Hematopoietic multipotent progenitor cell treated with erythropoietin and hydrocortisone succinate and interleukin-3 and kit ligand, for 6 days (in vitro differentiated cells): ENCODE data around the gene NELFB.
A peak's percentile ranks its signal among the peaks of the same experiment; 100 is the strongest.

Source experiments
- DNase-seq: peaks from one replicate; pipeline ENCODE4 v3.0.0-alpha.2; 2015

Gene NELFB

DNA sequence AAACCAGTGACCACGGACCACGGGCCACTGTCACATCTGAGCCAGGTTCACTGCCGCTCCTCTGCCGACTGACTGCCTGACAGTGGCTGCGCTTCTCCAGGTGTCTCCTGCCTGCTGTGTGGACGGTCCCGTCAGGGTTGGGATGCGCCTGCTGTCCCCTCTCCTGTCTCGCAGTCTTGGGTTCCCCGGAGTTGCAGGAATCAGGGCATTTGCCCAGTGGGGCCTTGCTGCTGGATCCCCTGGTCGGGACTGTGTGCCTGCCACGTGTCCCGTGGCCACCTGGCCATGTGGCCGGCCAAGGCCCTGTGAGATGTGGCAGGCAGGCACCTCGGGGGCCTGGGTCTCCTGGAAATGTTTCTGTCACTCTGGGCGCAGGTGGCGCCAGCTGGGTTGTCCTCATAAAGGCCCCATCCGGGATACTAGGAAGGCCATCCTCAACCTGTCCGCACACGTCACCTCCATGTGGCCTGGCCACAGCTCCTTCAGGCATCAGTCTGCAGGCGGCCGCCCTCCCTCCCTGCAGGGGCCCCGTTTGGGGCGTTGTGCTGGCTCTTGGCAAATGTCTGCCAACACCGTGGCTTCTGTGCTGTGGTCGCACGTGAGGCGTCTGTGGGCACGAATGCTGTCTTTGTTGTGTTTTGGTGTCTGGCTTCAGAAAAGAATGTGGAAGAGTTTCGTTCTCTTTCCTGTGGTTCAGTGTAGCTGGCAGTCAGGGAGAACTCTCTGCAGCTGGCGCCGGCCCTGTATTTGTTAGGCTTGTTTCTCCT is 16.0 kb downstream of the NELFB start:
- peak; percentile 47 for DNase-seq

DNA sequence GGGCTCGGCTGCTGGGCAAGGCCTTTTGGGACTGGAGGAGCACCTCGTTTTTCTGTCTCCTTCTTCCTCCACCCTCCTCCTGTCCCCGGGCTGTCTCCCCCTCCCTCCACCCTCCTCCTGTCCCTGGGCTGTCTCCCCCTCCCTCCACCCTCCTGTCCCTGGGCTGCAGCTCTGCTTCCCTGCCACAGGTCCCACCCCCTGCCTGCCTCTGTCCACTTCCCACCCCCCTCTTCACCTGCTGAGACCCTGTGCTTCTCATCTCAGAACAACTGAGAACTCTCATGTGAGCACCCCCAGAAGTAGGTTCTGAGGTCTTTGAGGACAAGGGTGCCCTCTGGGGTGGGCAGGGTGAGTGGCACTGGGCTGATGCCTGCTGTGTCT is 16.6 kb downstream of the NELFB start:
- DNase-seq, result no peak

DNA sequence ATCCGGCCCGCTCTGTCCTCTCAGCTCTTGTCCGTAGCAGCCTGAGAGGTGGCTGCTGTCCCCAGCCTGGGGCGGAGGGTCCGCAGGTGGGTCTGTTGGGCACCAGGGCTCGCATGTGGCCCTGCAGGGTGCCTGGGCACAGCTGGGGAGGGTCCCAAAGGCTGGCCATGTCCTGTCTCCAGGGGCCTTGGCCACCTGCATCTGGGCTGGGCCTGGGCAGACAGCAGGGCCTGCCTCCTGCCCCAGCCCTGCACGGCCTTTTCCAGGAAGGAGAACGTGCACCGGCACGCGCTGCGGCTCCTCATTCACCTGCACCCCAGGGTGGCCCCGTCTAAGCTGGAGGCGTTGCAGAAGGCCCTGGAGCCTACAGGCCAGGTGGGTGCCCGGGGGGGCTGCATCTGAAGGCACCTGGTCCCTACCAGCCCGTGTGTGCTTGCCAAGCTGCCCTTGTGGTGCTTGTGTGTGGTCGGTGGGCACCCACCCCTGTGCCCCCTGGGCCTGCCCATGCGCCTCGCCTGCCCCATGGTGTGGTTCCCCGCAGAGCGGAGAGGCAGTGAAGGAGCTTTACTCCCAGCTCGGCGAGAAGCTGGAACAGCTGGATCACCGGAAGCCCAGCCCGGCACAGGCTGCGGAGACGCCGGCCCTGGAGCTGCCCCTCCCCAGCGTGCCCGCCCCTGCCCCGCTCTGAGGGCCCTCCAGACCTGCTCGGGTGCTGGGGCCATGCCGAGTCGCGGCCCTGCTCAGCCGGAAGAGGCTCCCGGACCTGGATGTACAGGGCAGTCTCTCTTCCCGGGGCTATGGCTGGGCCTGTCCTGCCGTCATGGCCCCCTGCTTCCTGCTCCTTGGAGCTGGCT is 17.3 kb downstream of the NELFB start:
- DNase-seq, result no peak

DNA sequence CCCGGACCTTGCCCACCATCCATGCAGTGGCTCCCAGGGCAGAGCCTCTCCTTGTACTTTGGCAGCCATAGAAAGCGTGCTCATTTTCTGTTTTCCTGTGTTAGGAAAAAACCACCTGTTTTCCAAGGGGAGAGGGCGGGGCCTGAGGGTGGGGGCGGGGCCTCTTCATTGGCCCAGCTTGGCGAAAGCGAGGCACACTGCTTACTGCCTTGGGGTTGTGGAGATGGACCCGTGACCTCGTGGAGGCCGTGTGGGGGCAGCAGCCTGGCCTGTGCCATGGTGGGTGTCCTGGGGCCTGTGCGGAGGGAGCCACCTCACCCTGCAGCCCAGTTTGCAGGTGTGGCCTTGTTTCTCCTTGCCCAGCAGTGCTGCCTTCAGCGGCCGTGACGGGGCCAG is 18.0 kb downstream of the NELFB start:
- no peak for DNase-seq

DNA sequence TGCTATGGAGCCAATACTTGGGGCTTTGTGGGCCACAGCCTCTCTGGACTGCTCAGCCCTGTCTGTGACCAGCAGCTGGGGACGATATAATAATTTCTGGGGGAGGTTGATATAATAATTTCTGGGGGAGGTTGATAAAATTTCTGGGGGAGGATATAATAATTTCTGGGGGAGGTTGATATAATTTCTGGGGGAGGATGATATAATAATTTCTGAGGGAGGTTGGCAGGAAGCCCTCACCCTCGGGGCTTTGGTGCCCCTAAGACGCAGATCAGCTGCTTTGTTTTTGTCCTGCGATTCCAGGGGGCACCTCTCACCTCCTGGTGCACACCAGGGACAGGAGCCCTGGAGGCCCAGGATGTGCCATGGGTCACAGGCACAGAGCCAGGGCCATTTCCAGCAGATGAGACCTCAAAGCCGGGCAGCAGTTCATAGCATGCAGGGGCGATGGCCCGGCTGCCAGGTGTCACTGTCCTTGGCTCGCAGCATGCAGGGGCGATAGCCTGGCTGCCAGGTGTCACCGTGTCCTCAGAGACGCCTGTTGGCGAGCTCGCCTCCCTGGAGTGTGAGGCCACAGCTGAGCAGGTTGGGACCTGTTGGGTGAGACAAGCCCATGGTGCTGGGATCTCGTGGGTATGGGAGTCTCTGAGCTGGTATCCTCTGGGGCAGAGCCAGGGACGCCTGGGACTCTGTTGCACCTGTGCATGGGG is 18.6 kb downstream of the NELFB start:
- peak; percentile 58 for DNase-seq

DNA sequence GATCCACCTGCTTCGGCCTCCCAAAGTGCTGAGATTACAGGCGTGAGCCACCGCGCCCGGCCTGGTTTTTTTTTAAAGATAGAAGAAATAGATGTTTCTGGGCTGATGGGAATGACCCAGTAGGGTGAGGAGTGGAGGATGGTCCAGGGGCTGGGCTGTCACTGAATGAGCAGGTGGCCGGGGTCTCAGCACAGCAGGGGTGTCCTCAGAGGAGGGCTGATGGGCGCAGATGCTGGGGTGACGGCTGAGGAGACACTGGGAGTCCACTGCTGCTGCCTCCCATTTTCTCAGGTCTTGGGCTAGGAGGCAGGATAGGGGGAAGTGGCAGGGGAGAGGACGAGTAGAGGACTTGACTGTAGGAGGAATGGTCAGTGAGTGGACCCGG is 20.1 kb downstream of the NELFB start:
- DNase-seq, result no peak

DNA sequence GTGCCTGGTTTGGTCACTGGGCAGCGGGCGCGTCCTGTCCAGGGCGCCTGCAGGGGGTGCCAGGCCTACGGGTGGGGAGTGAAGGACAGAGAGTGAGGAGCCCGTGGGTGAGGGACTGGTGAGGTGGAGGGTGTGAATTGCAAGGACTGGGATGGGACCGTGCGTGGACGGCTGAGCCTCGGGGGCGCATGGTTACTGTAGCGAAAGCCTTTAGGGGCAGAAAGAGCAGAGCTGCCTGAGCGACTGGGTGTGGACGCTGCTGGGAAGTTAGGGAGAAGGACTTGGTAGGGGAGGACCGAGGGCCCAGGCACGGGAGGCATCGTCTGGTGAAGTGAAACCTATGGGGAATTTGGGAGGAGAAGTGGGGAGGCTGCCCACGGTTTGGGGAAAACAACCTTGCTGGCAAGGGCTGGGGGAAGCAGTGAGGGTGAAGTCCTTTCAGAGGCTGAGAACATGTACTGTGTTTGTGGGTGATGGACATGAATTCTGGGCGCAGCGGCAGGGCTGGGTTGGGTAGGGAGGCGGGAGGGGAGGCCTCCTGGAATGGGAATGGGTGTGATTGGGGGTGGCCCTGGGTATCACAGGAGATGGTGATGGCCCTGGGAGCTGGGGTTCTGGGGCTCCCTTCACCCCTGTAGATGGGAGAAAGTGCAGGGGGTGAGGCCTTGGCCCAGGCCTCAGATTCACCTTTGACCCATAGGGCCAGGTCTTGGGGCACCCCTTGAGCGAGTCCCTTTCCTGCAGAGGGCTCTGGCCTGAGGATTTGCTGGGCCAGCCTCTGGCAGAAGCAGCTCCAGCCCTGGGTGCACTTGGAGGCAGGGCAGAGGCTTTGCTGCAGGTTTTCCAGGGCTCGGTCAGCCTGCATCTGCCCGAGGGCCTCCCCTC is 20.7 kb downstream of the NELFB start:
- DNase-seq, result no peak

DNA sequence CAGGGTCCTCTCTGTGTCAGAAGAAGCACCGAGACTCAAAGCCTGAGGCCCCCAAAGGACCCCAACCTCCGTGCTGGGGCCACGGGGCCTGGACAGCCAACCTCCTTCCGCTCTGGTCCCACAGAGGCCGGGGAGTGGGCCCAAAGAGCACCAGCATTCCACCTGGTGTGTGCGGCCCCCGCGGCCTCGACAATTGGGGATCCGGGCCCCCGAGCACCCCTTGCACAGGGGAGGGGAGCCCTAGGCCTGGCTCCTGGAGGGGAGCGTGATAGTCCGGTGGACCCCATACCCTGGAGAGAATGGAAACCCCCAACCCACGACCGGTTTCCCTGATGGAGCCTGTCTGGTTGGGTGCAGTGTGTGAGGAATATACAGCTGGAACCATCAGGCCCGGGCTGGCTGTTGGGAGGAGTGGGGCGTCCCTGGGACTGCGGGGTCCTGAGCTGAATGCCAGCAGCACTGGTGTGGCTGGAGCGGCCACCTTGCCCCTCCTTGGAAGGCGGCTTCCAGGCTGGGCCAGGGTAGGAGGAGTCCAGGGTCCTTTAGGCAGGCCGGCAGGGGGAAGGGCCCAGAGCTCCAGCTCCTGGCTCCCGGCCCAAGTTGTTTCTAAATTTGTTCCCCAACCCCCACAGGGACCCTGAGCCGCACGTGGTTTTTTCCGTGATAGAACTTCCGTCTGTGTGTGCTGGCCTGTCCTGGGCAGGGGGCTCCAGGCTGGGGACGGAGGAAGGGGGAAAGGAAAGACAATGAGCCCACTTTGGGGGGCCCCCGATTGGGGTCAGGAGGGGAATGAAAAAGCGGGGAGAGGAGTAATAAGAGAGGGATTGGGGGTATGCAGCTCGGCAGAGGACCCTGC is 21.6 kb downstream of the NELFB start:
- DNase-seq, result peak; percentile 94

DNA sequence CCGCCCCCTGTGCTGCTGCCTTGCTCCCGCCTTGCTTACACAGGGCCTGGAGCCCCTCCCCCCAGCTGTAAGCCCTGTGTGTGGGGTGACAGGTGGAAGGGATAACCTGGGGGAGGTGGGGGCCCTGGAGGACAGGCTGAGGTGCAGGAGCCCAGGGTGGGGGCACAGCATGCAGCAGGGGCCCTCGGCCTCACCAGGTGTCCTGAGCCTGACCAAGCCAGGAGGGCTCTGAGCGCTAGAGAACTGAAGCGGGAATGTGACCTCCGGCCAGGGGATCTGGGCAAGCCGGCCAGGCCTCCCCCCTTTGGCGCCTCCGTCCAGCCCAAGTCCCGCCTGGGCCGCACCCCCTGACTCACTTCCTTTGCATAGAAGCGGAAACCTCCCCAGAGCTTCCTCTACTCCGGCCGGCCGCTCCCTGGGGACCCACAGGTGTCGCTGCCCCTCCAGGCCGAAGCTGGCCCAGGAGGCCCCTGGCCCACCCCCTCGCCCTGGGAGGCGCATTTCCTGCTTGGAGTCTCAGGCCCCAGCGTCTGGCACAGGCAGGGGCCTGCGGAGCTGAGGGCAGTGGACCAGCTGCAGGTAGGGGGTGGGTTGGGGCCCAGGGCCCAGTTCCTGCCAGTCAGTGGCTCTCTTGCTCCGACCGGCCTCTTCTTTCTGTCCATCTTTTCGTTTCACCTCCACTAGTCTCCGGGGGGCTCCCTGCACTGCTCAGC is 22.4 kb downstream of the NELFB start, which contains the start of gene TOR4A:
Gene TOR4A, plus strand, starts transcription at position 398 of the 713 bp plus-strand sequence. CDS start 964 bp downstream, outside the sequence.
- peak; percentile 91 for DNase-seq

DNA sequence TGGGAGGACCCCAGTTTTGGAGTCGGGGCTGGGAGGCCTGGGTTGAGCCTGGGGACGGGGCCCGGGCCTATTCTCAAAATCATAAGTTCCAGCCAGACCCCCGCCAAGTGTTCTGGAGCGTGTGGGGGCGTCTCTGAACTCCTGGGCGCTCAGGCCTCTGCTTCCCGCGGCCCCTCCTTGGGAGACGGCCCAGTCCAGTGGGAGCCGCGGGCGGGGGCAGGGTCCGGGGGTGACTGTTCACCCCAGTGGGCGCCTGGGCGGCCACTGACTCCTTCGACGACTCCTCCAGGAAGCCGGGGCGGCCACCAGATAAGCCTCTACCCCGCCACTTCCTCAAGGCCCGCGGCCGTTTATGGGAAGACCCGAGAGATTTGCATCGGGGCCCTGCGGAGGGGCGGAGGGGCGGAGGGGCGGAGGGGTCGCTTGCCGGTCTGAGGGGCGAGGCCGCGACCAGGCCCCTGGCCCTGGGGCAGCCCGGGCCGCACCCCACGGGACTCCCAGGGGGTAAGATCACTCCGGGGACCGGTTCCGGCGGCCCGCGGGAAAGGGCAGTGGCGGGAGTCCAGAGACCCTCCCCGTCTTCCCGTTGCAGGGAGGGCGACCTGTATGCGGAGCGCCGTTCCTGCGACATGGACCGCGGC is 23.1 kb downstream of the NELFB start:
- peak; percentile 80 for DNase-seq

DNA sequence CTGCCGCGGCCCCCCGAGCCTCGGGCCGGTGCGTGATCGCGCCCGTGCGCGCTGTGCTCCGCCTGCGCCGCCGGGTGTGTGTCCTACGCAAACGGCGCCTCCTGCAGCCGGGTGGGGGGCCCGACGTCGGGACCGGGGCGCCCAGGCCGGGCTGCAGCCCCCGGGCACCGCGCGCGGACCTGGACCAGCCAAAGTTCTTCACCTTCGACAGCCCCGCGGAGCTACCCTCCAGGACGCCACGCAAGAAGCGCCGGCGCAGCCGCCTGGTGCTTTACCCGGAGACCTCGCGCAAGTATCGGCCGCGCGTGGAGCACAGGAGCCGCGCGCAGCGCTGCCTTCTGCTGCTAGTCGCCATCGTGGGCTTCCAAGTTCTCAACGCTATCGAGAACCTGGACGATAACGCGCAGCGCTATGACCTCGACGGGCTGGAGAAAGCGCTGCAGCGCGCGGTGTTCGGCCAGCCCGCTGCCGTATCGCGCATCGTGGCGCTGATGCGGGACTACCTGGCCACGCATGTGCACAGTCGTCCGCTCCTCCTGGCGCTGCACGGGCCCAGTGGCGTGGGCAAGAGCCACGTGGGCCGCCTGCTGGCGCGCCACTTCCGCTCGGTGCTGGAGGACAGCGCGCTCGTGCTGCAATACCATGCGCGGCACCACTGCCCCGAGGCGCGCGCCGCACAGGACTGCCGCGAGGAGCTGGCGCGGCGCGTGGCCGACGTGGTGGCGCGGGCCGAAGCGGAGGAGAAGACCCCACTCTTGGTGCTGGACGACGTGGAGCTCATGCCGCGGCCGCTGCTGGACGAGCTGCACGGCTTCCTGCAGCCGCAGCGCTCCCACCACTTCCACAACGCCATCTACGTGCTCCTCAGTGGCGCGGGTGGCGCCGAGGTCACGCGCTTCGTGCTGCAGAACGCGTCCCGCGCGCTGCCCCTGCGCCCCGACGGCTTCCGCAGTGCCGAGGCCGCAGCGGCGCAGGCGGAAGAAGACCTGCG is 23.9 kb downstream of the NELFB start:
- DNase-seq, result no peak

DNA sequence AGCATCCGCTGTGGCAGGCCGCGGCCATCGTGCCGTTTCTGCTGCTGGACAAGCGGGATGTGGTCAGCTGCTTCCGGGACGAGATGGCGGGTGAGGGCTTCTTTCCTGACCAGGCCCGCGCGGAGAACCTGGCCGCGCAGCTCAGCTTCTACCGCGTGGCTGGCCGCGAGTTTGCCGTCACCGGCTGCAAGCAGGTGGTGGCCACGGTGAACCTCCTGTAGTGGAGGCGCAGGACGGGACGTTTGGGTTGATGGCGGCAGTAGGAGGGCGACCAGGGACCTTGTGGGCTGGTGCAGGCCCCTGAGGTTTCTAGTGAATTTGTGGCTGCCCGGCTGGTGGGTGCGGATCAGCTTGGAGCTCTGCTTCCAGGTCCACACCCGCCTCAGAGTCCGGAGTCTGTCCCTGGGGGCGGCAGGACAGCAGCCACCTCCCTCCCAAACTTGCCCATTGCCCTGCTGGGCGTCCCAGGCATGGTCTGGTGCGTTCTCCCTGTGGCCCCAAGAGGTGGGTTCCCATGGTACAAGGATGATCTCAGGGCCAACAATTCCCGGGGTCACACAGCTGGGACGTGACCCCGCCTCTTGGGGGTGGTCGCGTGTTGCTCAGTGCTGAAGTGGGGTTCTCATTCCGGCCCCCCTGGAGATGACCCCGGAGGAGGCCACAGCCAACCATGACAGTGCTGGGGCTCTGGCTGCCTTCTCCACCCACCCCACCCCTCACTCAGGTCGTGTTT is 24.8 kb downstream of the NELFB start:
- no peak for DNase-seq

DNA sequence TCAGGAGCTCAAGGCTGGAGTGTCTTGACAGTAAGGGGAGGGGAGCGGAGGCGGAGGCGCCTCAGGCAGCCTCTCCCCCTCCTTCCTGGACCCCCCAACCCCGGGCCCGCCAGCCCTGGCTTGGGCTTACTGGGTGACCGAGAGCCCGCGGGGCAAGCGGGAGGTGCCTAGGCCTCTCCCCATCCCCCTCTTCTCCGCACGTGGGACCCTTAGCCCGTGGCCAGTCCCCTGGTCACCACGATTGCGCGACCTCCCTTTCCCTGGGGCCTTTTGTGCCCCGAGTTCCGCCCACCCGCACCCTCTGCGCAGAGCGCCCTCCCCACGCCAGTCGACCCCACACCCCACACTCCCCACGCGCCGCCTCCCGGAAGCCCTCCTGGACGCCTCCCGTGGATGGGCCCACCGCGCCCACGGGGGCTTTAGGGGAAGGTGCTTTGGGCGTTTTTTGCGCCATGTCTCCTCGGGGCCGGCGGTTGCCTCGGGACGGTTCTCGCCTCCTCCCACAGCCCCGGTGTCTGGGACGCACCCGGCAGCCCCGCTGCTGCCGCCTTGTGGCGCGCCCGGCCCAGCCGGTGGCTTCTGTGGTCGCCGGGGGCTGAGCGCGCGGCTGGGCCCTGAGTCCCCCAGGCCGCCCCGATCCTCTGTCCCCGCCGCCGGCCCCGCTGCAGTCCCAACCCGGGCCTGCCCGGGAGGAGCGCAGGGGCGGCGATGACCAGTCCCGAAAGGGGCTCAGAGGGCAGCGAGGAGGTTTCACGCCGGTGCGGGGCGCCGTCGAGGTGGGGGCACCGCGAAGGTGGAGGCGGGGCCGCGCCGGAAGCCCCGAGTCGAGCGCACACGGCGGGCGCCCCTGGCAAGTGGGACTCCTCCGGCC is 25.6 kb downstream of the NELFB start:
- peak; percentile 42 for DNase-seq

DNA sequence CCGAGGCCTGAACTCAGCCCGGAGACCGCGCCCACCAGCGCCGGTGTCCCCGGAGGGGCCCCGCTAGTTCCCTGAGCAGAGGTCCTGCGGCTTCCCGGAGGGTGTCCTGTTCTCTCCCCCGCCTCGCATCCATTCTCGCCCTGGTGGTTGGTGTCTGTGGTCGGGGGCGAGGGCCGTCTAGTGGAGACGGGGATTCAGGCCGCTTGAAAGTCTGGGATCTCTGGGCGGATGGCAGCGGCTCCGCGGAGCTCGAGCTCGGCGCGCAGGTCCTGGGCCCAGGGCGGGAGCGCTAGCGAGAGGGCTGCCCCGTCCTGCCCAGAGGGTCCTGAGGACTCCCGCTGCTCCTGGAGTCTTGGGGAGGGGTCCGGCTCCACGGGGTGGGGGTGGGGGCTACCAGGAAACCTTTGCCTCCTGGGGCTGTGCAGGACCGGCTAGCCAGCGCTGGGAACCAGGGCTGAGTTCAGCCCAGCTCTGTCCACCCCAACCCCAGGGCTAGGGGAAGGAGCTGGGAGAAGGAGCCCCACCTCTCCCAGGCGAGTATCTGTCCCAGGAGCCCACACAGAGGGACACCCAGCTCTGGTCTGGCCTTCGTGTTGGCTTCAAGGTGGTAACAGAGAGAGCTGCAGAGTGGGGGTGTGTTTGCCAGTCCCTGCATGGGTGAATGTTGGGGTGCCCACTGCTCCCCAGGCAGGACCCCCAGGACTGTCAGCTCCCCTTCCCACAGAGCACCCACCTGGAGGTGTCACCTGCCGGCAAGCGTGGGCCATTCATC is 26.4 kb downstream of the NELFB start:
- DNase-seq, result no peak

DNA sequence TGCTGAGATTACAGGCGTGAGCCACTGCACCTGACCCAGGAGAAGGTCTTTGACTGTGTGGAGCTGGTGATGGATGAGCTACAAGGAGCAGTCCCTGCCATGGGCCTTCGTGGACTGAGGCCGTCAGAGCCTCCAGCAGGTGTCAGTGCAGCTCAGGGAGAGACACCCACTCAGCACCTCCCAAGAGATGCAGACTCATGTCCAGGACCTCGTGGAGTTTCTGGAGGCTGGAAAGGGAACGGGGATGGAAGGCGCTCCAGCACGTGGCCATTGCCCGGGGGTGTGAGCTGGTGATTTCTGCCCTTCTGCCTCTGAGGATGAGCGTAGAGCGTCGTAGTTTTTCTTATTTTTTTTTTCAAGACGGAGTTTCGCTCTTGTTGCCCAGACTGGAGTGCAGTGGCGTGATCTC is 31.9 kb downstream of the NELFB start:
- DNase-seq, result peak; percentile 80

DNA sequence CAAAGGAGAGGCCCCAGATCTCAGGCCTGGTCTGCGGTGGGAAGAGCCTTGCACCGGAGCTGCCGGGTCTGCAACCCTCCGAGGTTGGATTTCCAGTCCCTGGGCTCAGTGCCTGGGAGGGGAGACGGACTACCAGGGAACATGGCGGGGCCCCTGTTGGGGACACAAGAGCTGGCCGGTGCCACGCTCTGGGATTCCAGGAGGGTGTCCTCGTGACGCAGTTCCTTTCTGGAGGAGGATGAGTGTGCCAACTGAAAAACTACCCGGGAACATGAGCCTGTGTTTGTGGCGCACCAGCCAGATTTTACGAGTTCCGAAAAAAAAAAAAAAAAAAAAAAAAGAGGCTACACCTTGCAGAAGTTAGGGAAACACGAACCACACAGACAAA is 38.0 kb downstream of the NELFB start:
- no peak for DNase-seq
